Tibial nerve (tissue), 4 donors: ENCODE measurements around the gene SPDYE4.

Experiments used
- CTCF ChIP-seq, 5 experiments: fragments of 200-600 bp in 3 of 5; fragments of 450-650 bp in 2 of 5; sonication (generic) in 3 of 5; IDR thresholded peaks; one replicate each; pipeline ENCODE4 v1.5.1; 2016 to 2019; ENCODE audit warnings: antibody characterized with exemption in 5 of 5, mild to moderate bottlenecking in 3 of 5, moderate library complexity in 2 of 5
- EP300 ChIP-seq, 2 donors: sonication (generic); formaldehyde crosslinking; IDR thresholded peaks; one replicate each; pipeline ENCODE4 v1.6.1; 2017; ENCODE audit warnings: antibody characterized with exemption in 2 of 2, mild to moderate bottlenecking in 1 of 2
- POLR2A ChIP-seq, 2 donors: fragments of 450-650 bp; IDR thresholded peaks; one replicate each; pipeline ENCODE4 v1.6.1; 2017; ENCODE audit warnings: antibody characterized with exemption in 2 of 2, mild to moderate bottlenecking in 2 of 2, moderate library complexity in 2 of 2

GRCh38 chr17:8728971-8729370, 29.4 kb downstream of the SPDYE4 start:
- TF ChIP-seq CTCF (IDR thresholded peaks at IDR 0.05): no peak
- no peak for TF ChIP-seq POLR2A (IDR thresholded peaks at IDR 0.05)
- TF ChIP-seq EP300 (IDR thresholded peaks at IDR 0.05): no peak
